ENCODE data around the gene CERS6.

- TF ChIP-seq CTCF (tag by site-specific recombination; IDR thresholded peaks at IDR 0.05): no peak
- TF ChIP-seq GLI4 (tag by site-specific recombination; IDR thresholded peaks at IDR 0.05): no peak
- TF ChIP-seq ZNF548 (tag by site-specific recombination; IDR thresholded peaks at IDR 0.05): no peak
- no peak for TF ChIP-seq ZNF248 (tag by site-specific recombination; IDR thresholded peaks at IDR 0.05)
- TF ChIP-seq ZNF146 (tag by site-specific recombination; IDR thresholded peaks at IDR 0.05): no peak
- no peak for TF ChIP-seq ZFP41 (tag by site-specific recombination; IDR thresholded peaks at IDR 0.05; ENCODE audit: borderline replicate concordance)
These were observed 28.6 kb upstream of the CERS6 start for GRCh38 chr2:168427451-168427850.
